HepG2 (cell line): ENCODE results near the gene KCNH6. TPM values are rescaled to one million over a fixed set of nuclear protein-coding genes. Genes with fewer than 3 reads are reported as not detected.

Source experiments
- ATAC-seq: fragments of 200-7000 bp; cut with Tn5 transposase; 3 replicates; pipeline ENCODE4 v1.9.1; 2020; ENCODE audit warnings: mild to moderate bottlenecking, moderate library complexity
- BruUV-seq: library from RNA; stranded (reverse); fragments of 400-500 nt; replicated peaks from 2 replicates; lab custom pipeline; 2021; lab: Mats Ljungman, UMichigan
- CTCF ChIA-PET: fragments of 300-600 bp; formaldehyde crosslinking; extraction: SDS; loops from one replicate; lab custom pipeline; 2021; ENCODE audit warnings: low total read pairs, inconsistent platforms, low intra/inter-chr PET ratio; lab: Yijun Ruan, JAX
- POLR2A ChIA-PET: fragments of 350-600 bp; sonication (Branson Sonifier 250); formaldehyde crosslinking; loops from one replicate; lab custom pipeline; 2020; ENCODE audit warnings: antibody characterized with exemption, inconsistent platforms; lab: Yijun Ruan, JAX
- DNase-seq: peaks from one replicate; pipeline ENCODE4 v3.0.0-alpha.2; 2015; ENCODE audit warnings: low spot score
- FAIRE-seq: peaks from 3 replicates; lab custom pipeline; 2011; peaks lifted over from hg19 to GRCh38; lab: Jason Lieb, UNC
- H2AFZ ChIP-seq: one replicate; pipeline ENCODE4 v1.6.1; 2011; ENCODE audit warnings: low read length, inconsistent platforms
- H3K27ac ChIP-seq: fragments of 300-600 bp; 3 replicates; pipeline ENCODE4 v1.8.0; 2011; ENCODE audit warnings: mixed run types, mild to moderate bottlenecking, mixed read lengths, low read length, inconsistent platforms; ENCODE audit not compliant: insufficient read depth; ENCODE audit errors: extremely low read length
- H3K27me3 ChIP-seq, 2 experiments: fragments of 200-600 bp in 1 of 2; 2 replicates in 1 of 2; 3 replicates in 1 of 2; pipeline versions ENCODE4 v1.6.0 to v1.8.0; 2011; ENCODE audit warnings: low read length in 2 of 2, mild to moderate bottlenecking in 2 of 2, moderate library complexity in 2 of 2, inconsistent platforms in 1 of 2; ENCODE audit not compliant: insufficient read depth in 2 of 2, control insufficient read depth in 1 of 2
- H3K36me3 ChIP-seq, 2 experiments: fragments of 200-600 bp in 1 of 2; replicated peaks in 1 of 2; 2 replicates in 1 of 2; 3 replicates in 1 of 2; pipeline versions ENCODE4 v1.5.1 to v1.8.0; 2011; ENCODE audit warnings: low read length in 2 of 2, inconsistent platforms in 1 of 2; ENCODE audit not compliant: insufficient read depth in 2 of 2, control insufficient read depth in 1 of 2
- H3K4me1 ChIP-seq: 2 replicates; pipeline ENCODE4 v1.5.1; 2012; ENCODE audit warnings: low read length, inconsistent platforms; ENCODE audit not compliant: insufficient read depth
- H3K4me2 ChIP-seq: 2 replicates; pipeline ENCODE4 v1.6.0; 2011; ENCODE audit warnings: low read depth, low read length, inconsistent platforms
- H3K4me3 ChIP-seq, 3 experiments: fragments of 200-600 bp in 1 of 3; sonication (generic), shearing (Covaris generic) in 1 of 3; replicated peaks in 1 of 3; 2 replicates each; pipeline ENCODE4 v1.5.1; 2011 to 2016; ENCODE audit warnings: low read length in 3 of 3, inconsistent platforms in 2 of 3, low read depth in 2 of 3, mild to moderate bottlenecking in 2 of 3, control low read depth in 1 of 3, mixed read lengths in 1 of 3; ENCODE audit not compliant: insufficient read depth in 1 of 3
- H3K79me2 ChIP-seq: one replicate; pipeline ENCODE4 v1.6.1; 2011; ENCODE audit warnings: low read length, inconsistent platforms; ENCODE audit not compliant: insufficient read depth
- H3K9ac ChIP-seq: 2 replicates; pipeline ENCODE4 v1.6.0; 2011; ENCODE audit warnings: mild to moderate bottlenecking, low read depth, low read length, inconsistent platforms; ENCODE audit not compliant: insufficient read depth
- H3K9me3 ChIP-seq: 2 replicates; pipeline ENCODE4 v1.5.1; 2012; ENCODE audit warnings: mild to moderate bottlenecking, low read length
- H4K20me1 ChIP-seq: 2 replicates; pipeline ENCODE4 v1.6.0; 2011; ENCODE audit warnings: inconsistent platforms, mild to moderate bottlenecking, low read length, moderate library complexity; ENCODE audit not compliant: insufficient read depth
- BORCS8-MEF2B ChIP-seq: sonication (generic); formaldehyde crosslinking; IDR thresholded peaks from 2 replicates; pipeline ENCODE4 v1.8.0; 2022; ENCODE audit warnings: mild to moderate bottlenecking, missing genetic modification reagents
- CHCHD3 ChIP-seq: sonication (generic); formaldehyde crosslinking; IDR thresholded peaks from 2 replicates; pipeline ENCODE4 v1.8.0; 2022; ENCODE audit warnings: mild to moderate bottlenecking, missing genetic modification reagents, moderate library complexity
- ELF4 ChIP-seq: sonication (generic); formaldehyde crosslinking; IDR thresholded peaks from 2 replicates; pipeline ENCODE4 v1.5.0; 2020; ENCODE audit warnings: missing genetic modification reagents, mild to moderate bottlenecking, moderate library complexity, borderline replicate concordance
- FIP1L1 ChIP-seq: fragments of 200-400 bp; formaldehyde crosslinking; IDR thresholded peaks from 2 replicates; pipeline ENCODE4 v1.6.1; 2018; ENCODE audit warnings: low read depth, mild to moderate bottlenecking, low read length, moderate library complexity, borderline replicate concordance; ENCODE audit not compliant: insufficient read depth
- GPN1 ChIP-seq: sonication (generic); formaldehyde crosslinking; IDR thresholded peaks from 2 replicates; pipeline ENCODE4 v1.5.1; 2020; ENCODE audit warnings: missing genetic modification reagents, borderline replicate concordance
- NR2F6 ChIP-seq, 2 experiments: IDR thresholded peaks; 2 replicates each; pipeline ENCODE4 v1.6.1; 2016; ENCODE audit warnings: antibody characterized with exemption in 1 of 2, mild to moderate bottlenecking in 1 of 2
- POLR2AphosphoS2 ChIP-seq: IDR thresholded peaks from 2 replicates; pipeline ENCODE4 v1.6.1; 2011; ENCODE audit warnings: low read depth, low read length, improper control_type of control experiment
- RBM22 ChIP-seq: fragments of 200-400 bp; formaldehyde crosslinking; optimal IDR thresholded peaks from 2 replicates; pipeline ENCODE3; 2017; ENCODE audit warnings: mild to moderate bottlenecking, low read length, moderate library complexity
- REXO4 ChIP-seq: sonication (generic); formaldehyde crosslinking; IDR thresholded peaks from 2 replicates; pipeline ENCODE4 v1.8.0; 2022; ENCODE audit warnings: missing genetic modification reagents, mild to moderate bottlenecking, borderline replicate concordance
- ZBTB14 ChIP-seq: sonication (generic); formaldehyde crosslinking; IDR thresholded peaks from 2 replicates; pipeline ENCODE4 v1.4.0; 2020; ENCODE audit warnings: missing genetic modification reagents
- ZBTB21 ChIP-seq: sonication (generic); formaldehyde crosslinking; IDR thresholded peaks from 2 replicates; pipeline ENCODE4 v1.4.0; 2020; ENCODE audit warnings: missing genetic modification reagents
- ZBTB3 ChIP-seq: sonication (generic); formaldehyde crosslinking; IDR thresholded peaks from 2 replicates; pipeline ENCODE4 v1.4.0; 2020; ENCODE audit warnings: low read depth, mild to moderate bottlenecking, moderate library complexity, missing genetic modification reagents, borderline replicate concordance
- ZNF136 ChIP-seq: sonication (generic); formaldehyde crosslinking; IDR thresholded peaks from 2 replicates; pipeline ENCODE4 v1.8.1; 2022; ENCODE audit warnings: low read depth, mild to moderate bottlenecking, moderate library complexity, missing genetic modification reagents
- ZNF224 ChIP-seq: sonication (generic); formaldehyde crosslinking; IDR thresholded peaks from 2 replicates; pipeline ENCODE4 v1.5.0; 2020; ENCODE audit warnings: mild to moderate bottlenecking, missing genetic modification reagents
- ZNF503 ChIP-seq: sonication (generic); formaldehyde crosslinking; IDR thresholded peaks from 2 replicates; pipeline ENCODE4 v1.4.0; 2020; ENCODE audit warnings: missing genetic modification reagents
- ZNF7 ChIP-seq: IDR thresholded peaks from 2 replicates; pipeline ENCODE4 v1.6.1; 2016; ENCODE audit warnings: missing biosample characterization, missing genetic modification reagents
- in situ Hi-C: cut with HindIII; loops from 2 replicates; pipeline ENCODE4 v1.10.0; 2017; ENCODE audit warnings: low pct_unique_long_range_greater_than_20kb; ENCODE audit not compliant: extremely low pct_ligation_motif_present
- intact Hi-C: fragments of 100-400 bp; cut with micrococcal nuclease; formaldehyde crosslinking; loops from one replicate; pipeline ENCODE4 v1.10.0; 2022; ENCODE audit not compliant: unreplicated experiment
- polyA plus RNA-seq, 8 experiments: library from polyadenylated mRNA; depleted of rRNA in 3 of 8; stranded (reverse) in 7 of 8; unstranded in 1 of 8; fragments of >200 nt; fragmentation: Illumina TruSeq in 4 of 8; extraction: Trizol in 4 of 8; gene quantifications; 2 replicates each; pipeline versions ENCODE4 v1.2.1 to v1.2.3, GENCODE V29; 2011 to 2016; ENCODE audit warnings: low read depth in 4 of 8, missing spikeins in 1 of 8, mixed read lengths in 1 of 8; ENCODE audit not compliant: insufficient read depth in 1 of 8
- total RNA-seq, 5 experiments: library from RNA; depleted of rRNA; stranded (reverse); fragments of >200 nt; fragmentation: Illumina TruSeq; extraction: Trizol; gene quantifications; 2 replicates each; pipeline ENCODE4 v1.2.3, GENCODE V29; 2016; ENCODE audit warnings: low read depth in 1 of 5

Gene KCNH6
- total and polyA plus RNA-seq, 2 of the 13 experiments (the other 11 are each of a cell fraction or from before 2014, with no cell fraction given), result 0.05 to 0.18 TPM

GRCh38 chr17:63542942-63543821, 20.0 kb downstream of the KCNH6 start (continued):
- TF ChIP-seq ZNF503 (CRISPR knock-in tag) (no peak), ZBTB21 (CRISPR knock-in tag) (no peak), POLR2AphosphoS2 (no peak), BORCS8-MEF2B (0 out of 2 replicates have a peak, but pooled peaks have one; percentile 3), RBM22 (no peak), CHCHD3 (CRISPR knock-in tag) (no peak), NR2F6 (IDR thresholded peaks at IDR 0.05) (no peak), NR2F6 (CRISPR knock-in tag; IDR thresholded peaks at IDR 0.05) (no peak), ZNF7 (CRISPR knock-in tag) (no peak), ELF4 (no peak)

GRCh38 chr17:63543822-63544420, 20.8 kb downstream of the KCNH6 start:
- in situ Hi-C loops, result no loop called here
- no peak; the same call in 2 of the 3 replicates for ATAC-seq
- intact Hi-C loops, result no loop called here
- TF ChIP-seq GPN1 (CRISPR knock-in tag) (no peak), ZNF224 (CRISPR knock-in tag) (no peak), ZNF136 (CRISPR knock-in tag) (no peak), FIP1L1 (no peak), ZBTB3 (CRISPR knock-in tag) (no peak), ZBTB14 (CRISPR knock-in tag) (no peak), REXO4 (CRISPR knock-in tag) (0 out of 2 replicates have a peak, but pooled peaks have one; percentile 30)
- TF ChIP-seq, all 625 proteins: peak for 1
- H3K9ac ChIP-seq, result no peak overlapping the region
- H3K9me3 ChIP-seq, result no peaks in the 10 kb centered on the region
- no peaks in the 10 kb centered on the region for H3K79me2 ChIP-seq
- H3K4me3 ChIP-seq, result no peak overlapping the region
- H4K20me1 ChIP-seq, result no peaks in the 10 kb centered on the region
- H3K27ac ChIP-seq, result no peak overlapping the region
- H3K27me3 ChIP-seq, result peaks cover 11 to 39% of the 10 kb centered on the region in 2 experiments
- no peak for FAIRE-seq
- no peak for DNase-seq
- ChIA-PET CTCF (no interaction called here), POLR2A (interaction anchor here (1.5 kb wide), 1 partner anchor 13 kb away, joined by 4 read pairs; no protein-coding TSS in a partner anchor)
- H2AFZ ChIP-seq, result no peak overlapping the region
- no TSS peak for BruUV-seq
- H3K4me2 ChIP-seq, result no peak overlapping the region
- H3K4me1 ChIP-seq, result peaks cover 74% of the 10 kb centered on the region
- no peaks in the 10 kb centered on the region for H3K36me3 ChIP-seq
